HUES64 (cell line): ENCODE data around the gene NAGPA. TPM values are rescaled to one million over a fixed set of nuclear protein-coding genes. Genes with fewer than 3 reads are reported as not detected.
A peak's percentile ranks its signal among the peaks of the same experiment; 100 is the strongest.
"Not testable (repeated sequence)": the region's sequence is repeated elsewhere in the genome, so short reads cannot be mapped to it uniquely, and the experiment has no call there.

Experiments
- H3K27ac ChIP-seq: 2 replicates; pipeline ENCODE4 v1.7.0; 2013; ENCODE audit warnings: low read depth, low read length, inconsistent platforms
- H3K27me3 ChIP-seq: 2 replicates; pipeline ENCODE4 v1.6.1; 2013; ENCODE audit warnings: mild to moderate bottlenecking, low read length; ENCODE audit not compliant: insufficient read depth
- H3K36me3 ChIP-seq: 2 replicates; pipeline ENCODE4 v1.6.1; 2013; ENCODE audit warnings: mild to moderate bottlenecking, low read length; ENCODE audit not compliant: insufficient read depth
- H3K4me1 ChIP-seq: 2 replicates; pipeline ENCODE4 v1.6.1; 2013; ENCODE audit warnings: mild to moderate bottlenecking, low read length, moderate library complexity; ENCODE audit not compliant: insufficient read depth
- H3K4me3 ChIP-seq: 2 replicates; pipeline ENCODE4 v1.5.1; 2013; ENCODE audit warnings: mild to moderate bottlenecking, low read length, moderate library complexity
- H3K9ac ChIP-seq: 2 replicates; pipeline ENCODE4 v1.6.1; 2013; ENCODE audit warnings: mild to moderate bottlenecking, low read depth, low read length
- H3K9me3 ChIP-seq: 2 replicates; pipeline ENCODE4 v1.6.1; 2013; ENCODE audit warnings: low read depth, low read length; ENCODE audit not compliant: insufficient read depth
- WGBS: fragments of 150-250, 120-280 bp; methylation state at CpG from one replicate; pipeline ENCODE4 v1.1.7; 2013; ENCODE audit warnings: missing lambda C conversion rate; 5-methylcytosine and 5-hydroxymethylcytosine counted together
- polyA plus RNA-seq, 2 experiments: library from polyadenylated mRNA; stranded (reverse); fragments of 50-300 nt; gene quantifications; one replicate each; pipeline ENCODE4 v1.2.3, GENCODE V29; 2013

Gene NAGPA
- polyA plus RNA-seq (2013, experiment 1 of 2): 10.6 TPM
- 6.8 TPM for polyA plus RNA-seq (2013, experiment 2 of 2)

- Histone ChIP-seq H3K4me3 (peak within 1 kb of the TSS; percentile 82), H3K27ac (peak within 1 kb of the TSS; percentile 61), H3K27me3 (peaks cover 9% of the 10 kb centered on the region), H3K4me1 (peaks cover 15% of the 10 kb centered on the region), H3K9ac (peak within 1 kb of the TSS; percentile 78), H3K36me3 (no peaks in the 10 kb centered on the region; the same call in 1 of the 2 replicates), H3K9me3 (no peaks in the 10 kb centered on the region)
- under 1% methylated on average over 104 of the region's 104 CpGs for WGBS
These were observed at the start of gene NAGPA for GRCh38 chr16:5033256-5034166. NAGPA (minus strand) TSS chr16:5033935; CDS start chr16:5033914, 21 bp downstream.

- WGBS: 91% methylated on average over 6 of the region's 9 CpGs
- H3K4me3 ChIP-seq, H3K9ac ChIP-seq, H3K4me1 ChIP-seq, H3K27ac ChIP-seq, H3K27me3 ChIP-seq, H3K9me3 ChIP-seq: not testable (repeated sequence)
- peaks cover 38% of the 10 kb centered on the region for H3K36me3 ChIP-seq
These were observed 47.3 kb upstream of the NAGPA start for GRCh38 chr16:5080996-5081395.

GRCh38 chr16:5080461-5080860 lies 46.7 kb upstream of the NAGPA start:
- H3K4me1 ChIP-seq, H3K27me3 ChIP-seq, H3K27ac ChIP-seq, H3K9me3 ChIP-seq, H3K9ac ChIP-seq, H3K4me3 ChIP-seq: not testable (repeated sequence)
- 95% methylated on average over 12 of the region's 12 CpGs for WGBS
- H3K36me3 ChIP-seq: peaks cover 39% of the 10 kb centered on the region

GRCh38 chr16:5078626-5079025 lies 44.9 kb upstream of the NAGPA start:
- Histone ChIP-seq H3K36me3 (peaks cover 44% of the 10 kb centered on the region), H3K9me3 (no peaks in the 10 kb centered on the region), H3K4me1 (no peaks in the 10 kb centered on the region), H3K27me3 (no peaks in the 10 kb centered on the region), H3K9ac (no peak overlapping the region), H3K27ac (no peak overlapping the region), H3K4me3 (no peak overlapping the region)
- WGBS: 91% methylated on average over 17 of the region's 17 CpGs

GRCh38 chr16:5077304-5077703 lies 43.6 kb upstream of the NAGPA start:
- 95% methylated on average over 13 of the region's 13 CpGs for WGBS

GRCh38 chr16:5075637-5076036 lies 41.9 kb upstream of the NAGPA start:
- H3K36me3 ChIP-seq: peaks cover 42% of the 10 kb centered on the region
- no peaks in the 10 kb centered on the region for H3K27me3 ChIP-seq
- WGBS: 82% methylated on average over 5 of the region's 5 CpGs
- no peaks in the 10 kb centered on the region for H3K9me3 ChIP-seq
- H3K27ac ChIP-seq: no peak overlapping the region
- no peak overlapping the region for H3K4me3 ChIP-seq
- H3K9ac ChIP-seq: no peak overlapping the region
- H3K4me1 ChIP-seq: no peaks in the 10 kb centered on the region

More at GRCh38 chr16:5077304-5077703, 43.6 kb upstream of the NAGPA start:
- H3K9me3 ChIP-seq: no peaks in the 10 kb centered on the region
- H3K9ac ChIP-seq: no peak overlapping the region
- peaks cover 42% of the 10 kb centered on the region for H3K36me3 ChIP-seq
- no peaks in the 10 kb centered on the region for H3K4me1 ChIP-seq
- H3K27me3 ChIP-seq: no peaks in the 10 kb centered on the region
- no peak overlapping the region for H3K27ac ChIP-seq
- no peak overlapping the region for H3K4me3 ChIP-seq

GRCh38 chr16:5073771-5074170 lies 40.0 kb upstream of the NAGPA start:
- WGBS: 93% methylated on average over 15 of the region's 15 CpGs
- not testable (repeated sequence) for H3K27me3 ChIP-seq, H3K4me3 ChIP-seq, H3K27ac ChIP-seq, H3K9me3 ChIP-seq, H3K9ac ChIP-seq, H3K4me1 ChIP-seq
- peaks cover 40% of the 10 kb centered on the region for H3K36me3 ChIP-seq

GRCh38 chr16:5073279-5073629 lies 39.5 kb upstream of the NAGPA start:
- Histone ChIP-seq H3K4me1 (no peaks in the 10 kb centered on the region), H3K27me3 (no peaks in the 10 kb centered on the region), H3K27ac (no peak overlapping the region), H3K9me3 (no peaks in the 10 kb centered on the region), H3K36me3 (peaks cover 40% of the 10 kb centered on the region), H3K4me3 (no peak overlapping the region), H3K9ac (no peak overlapping the region)
- WGBS: 89% methylated on average over 2 of the region's 2 CpGs

- Histone ChIP-seq H3K4me3 (peak overlapping the region; percentile 81), H3K4me1 (no peaks in the 10 kb centered on the region), H3K36me3 (peaks cover 40% of the 10 kb centered on the region), H3K27ac (peak overlapping the region; percentile 59), H3K9me3 (no peaks in the 10 kb centered on the region), H3K9ac (peak overlapping the region; percentile 88), H3K27me3 (no peaks in the 10 kb centered on the region)
- WGBS: 74% methylated on average over 12 of the region's 12 CpGs
These were observed 38.9 kb upstream of the NAGPA start for GRCh38 chr16:5072334-5073278.

GRCh38 chr16:5071681-5072333 lies 38.1 kb upstream of the NAGPA start, which contains the start of gene ALG1:
ALG1 (plus strand) TSS chr16:5071843; CDS start chr16:5071850, 7 bp downstream.
- H3K9me3 ChIP-seq: no peaks in the 10 kb centered on the region
- WGBS: 2% methylated on average over 53 of the region's 53 CpGs
- no peaks in the 10 kb centered on the region; the same call in 1 of the 2 replicates for H3K4me1 ChIP-seq
- peak within 1 kb of the TSS; percentile 81 for H3K4me3 ChIP-seq
- H3K36me3 ChIP-seq: peaks cover 32% of the 10 kb centered on the region
- no peaks in the 10 kb centered on the region for H3K27me3 ChIP-seq
- H3K9ac ChIP-seq: peak within 1 kb of the TSS; percentile 88
- H3K27ac ChIP-seq: peak within 1 kb of the TSS; percentile 59
